Subcutaneous abdominal adipose tissue (tissue), 5 donors: ENCODE results near the gene DCAF7.
A peak's percentile ranks its signal among the peaks of the same experiment; 100 is the strongest.

Source experiments
- H3K27ac ChIP-seq: one replicate; pipeline ENCODE4 v1.7.0; 2013; ENCODE audit warnings: low read depth, mild to moderate bottlenecking, inconsistent platforms, low read length, moderate library complexity
- H3K27me3 ChIP-seq, 5 donors: one replicate each; pipeline ENCODE4 v1.7.0; 2013; ENCODE audit warnings: low read length in 5 of 5, inconsistent platforms in 1 of 5; ENCODE audit not compliant: control insufficient read depth in 5 of 5, insufficient read depth in 4 of 5
- H3K36me3 ChIP-seq, 5 donors: one replicate each; pipeline ENCODE4 v1.7.0; 2013; ENCODE audit warnings: low read length in 5 of 5; ENCODE audit not compliant: control insufficient read depth in 5 of 5, insufficient read depth in 5 of 5
- H3K4me1 ChIP-seq, 5 donors: one replicate each; pipeline ENCODE4 v1.7.0; 2013; ENCODE audit warnings: low read length in 5 of 5, mild to moderate bottlenecking in 3 of 5, moderate library complexity in 1 of 5; ENCODE audit not compliant: control insufficient read depth in 5 of 5, insufficient read depth in 5 of 5
- H3K4me3 ChIP-seq, 5 donors: one replicate each; pipeline ENCODE4 v1.7.0; 2013; ENCODE audit warnings: low read length in 5 of 5, low read depth in 1 of 5
- H3K9ac ChIP-seq, 5 donors: one replicate each; pipeline ENCODE4 v1.7.0; 2013; ENCODE audit warnings: low read length in 5 of 5, mild to moderate bottlenecking in 4 of 5, moderate library complexity in 3 of 5
- H3K9me3 ChIP-seq, 5 donors: one replicate each; pipeline ENCODE4 v1.7.0; 2013; ENCODE audit warnings: low read length in 5 of 5; ENCODE audit not compliant: control insufficient read depth in 5 of 5
- donor health status: healthy.
- donor health status: healthy.
- donor health status: healthy.
- donor health status: healthy.
- donor health status: healthy.

Gene DCAF7

DNA sequence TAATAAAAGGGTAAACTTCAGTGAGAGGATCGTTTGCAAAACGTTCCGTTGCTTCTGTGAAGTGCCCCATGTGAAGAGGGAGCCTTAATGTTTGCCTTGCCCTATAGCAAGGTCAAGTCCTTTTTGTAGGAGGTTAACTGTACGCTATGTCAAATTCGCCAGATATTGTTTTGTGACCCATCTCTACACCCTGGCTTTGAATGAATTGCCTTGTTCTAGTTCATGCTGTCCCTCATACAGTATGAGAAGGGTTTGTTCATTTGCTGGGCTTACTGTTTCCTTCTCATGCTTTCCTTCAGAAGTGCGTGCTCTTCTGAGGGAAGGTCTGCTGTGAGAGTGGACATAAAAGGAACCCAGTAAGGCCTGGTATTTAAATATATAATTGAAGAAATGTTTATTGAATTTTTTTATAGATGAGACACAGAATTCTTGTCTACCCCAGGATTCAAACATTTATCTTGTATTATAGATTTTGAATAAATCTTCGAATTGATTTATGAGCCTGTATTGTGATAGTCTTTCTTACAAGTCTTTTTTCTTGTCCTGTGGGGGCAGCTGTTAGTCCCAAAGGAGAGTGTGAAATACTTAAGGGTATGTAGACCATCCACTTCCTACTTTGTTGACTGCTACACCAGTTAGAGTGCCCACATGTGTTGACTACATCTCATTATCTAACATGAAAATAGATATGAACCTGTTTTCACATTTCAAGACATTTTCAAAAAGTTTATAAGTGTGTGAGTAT is 73.7 kb downstream of the DCAF7 start:
- H3K4me3 ChIP-seq: peak overlapping the region; percentile 53 to 87 (median 75)
- H3K36me3 ChIP-seq: peaks cover 0 to 2% (median 0%) of the 10 kb centered on the region in 5 donors
- H3K27me3 ChIP-seq: no peaks in the 10 kb centered on the region
- H3K9me3 ChIP-seq: no peaks in the 10 kb centered on the region
- H3K4me1 ChIP-seq: peaks cover 5 to 45% (median 38%) of the 10 kb centered on the region in 5 donors
- peak overlapping the region; percentile 73 for H3K27ac ChIP-seq
- peak overlapping the region in 4 of 5 donors; percentile 62 to 76 (median 72) for H3K9ac ChIP-seq

DNA sequence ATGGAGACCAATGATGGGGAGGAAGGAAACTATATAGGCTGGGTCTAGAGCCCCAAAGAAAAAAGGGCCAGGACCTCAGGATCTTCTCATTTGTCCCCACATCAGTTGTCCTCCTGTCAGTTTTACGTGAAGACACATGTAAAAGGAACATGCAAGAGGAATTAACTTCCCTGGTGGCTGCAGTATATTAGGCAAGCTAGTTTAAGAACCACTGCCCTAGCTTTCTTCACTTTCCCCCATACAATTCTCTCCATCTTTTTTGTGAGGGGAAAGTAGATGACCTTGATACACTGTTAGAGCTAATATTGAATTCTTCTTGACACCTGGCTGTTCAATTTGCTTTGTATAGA is 74.2 kb downstream of the DCAF7 start:
- Histone ChIP-seq H3K9me3 (no peaks in the 10 kb centered on the region), H3K27me3 (no peaks in the 10 kb centered on the region), H3K27ac (peak overlapping the region; percentile 6), H3K4me3 (no peak overlapping the region), H3K4me1 (peaks cover 5 to 50% (median 38%) of the 10 kb centered on the region in 5 donors), H3K9ac (peak overlapping the region in 3 of 5 donors; percentile 32 to 62 (median 43)), H3K36me3 (peaks cover 0 to 4% (median 0%) of the 10 kb centered on the region in 5 donors)

DNA sequence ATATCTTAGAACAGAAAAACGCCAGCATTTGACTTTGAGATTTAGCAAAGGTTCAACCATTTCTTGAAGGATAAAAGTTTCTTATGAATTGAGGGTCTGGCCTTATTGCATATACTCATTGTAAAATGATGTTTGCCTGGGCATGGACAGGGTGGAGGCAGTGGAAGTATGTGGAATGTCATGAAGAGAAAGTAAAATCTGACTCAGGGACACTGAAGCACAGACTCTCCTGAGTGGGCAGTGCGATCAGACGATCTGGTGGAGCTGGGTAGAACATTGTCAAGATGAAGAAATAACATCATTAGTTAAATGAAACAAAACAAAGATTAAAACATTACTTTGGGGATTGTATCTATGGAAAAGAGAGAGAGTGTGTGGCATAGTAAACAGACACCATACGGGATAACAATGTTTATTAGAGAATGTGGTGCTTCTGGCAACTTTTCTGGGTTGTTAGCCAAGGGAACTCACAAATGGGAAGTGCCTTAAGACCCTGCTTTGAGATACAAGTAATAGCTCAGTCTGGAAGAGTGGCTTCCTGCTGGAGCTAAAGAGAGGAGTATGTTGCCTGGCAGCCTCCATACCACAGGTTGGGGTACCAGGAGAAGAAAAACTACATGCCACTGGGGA is 76.4 kb downstream of the DCAF7 start:
- Histone ChIP-seq H3K4me3 (no peak overlapping the region), H3K36me3 (peaks cover 0 to 4% (median 0%) of the 10 kb centered on the region in 5 donors), H3K9ac (peak overlapping the region in 1 of 5 donors; percentile 6), H3K27ac (peak overlapping the region; percentile 21), H3K27me3 (no peaks in the 10 kb centered on the region), H3K9me3 (no peaks in the 10 kb centered on the region), H3K4me1 (peaks cover 5 to 60% (median 32%) of the 10 kb centered on the region in 5 donors)

DNA sequence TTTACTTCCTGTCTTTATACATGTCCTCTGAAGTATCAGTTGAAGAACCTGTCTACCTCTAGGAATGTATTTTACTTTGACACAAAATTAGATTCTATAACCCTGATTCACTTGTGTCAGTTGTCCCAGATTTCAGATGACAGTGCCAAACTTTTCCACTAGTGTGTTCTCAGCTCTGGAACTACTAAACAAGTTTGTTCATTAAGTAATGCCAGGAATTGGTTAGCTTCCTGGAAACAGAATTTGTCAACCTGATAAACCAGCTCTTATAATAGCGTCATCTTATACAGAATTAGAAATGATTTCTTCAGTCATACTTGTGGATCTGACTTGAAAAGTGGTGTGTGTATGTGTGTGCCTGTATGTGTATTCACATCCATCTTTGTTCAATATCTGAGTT is 79.3 kb downstream of the DCAF7 start:
- Histone ChIP-seq H3K27ac (no peak overlapping the region), H3K4me1 (peaks cover 3 to 63% (median 16%) of the 10 kb centered on the region in 5 donors), H3K4me3 (no peak overlapping the region), H3K27me3 (no peaks in the 10 kb centered on the region), H3K9me3 (no peaks in the 10 kb centered on the region), H3K9ac (no peak overlapping the region), H3K36me3 (peaks cover 7 to 17% (median 8%) of the 10 kb centered on the region in 5 donors)

DNA sequence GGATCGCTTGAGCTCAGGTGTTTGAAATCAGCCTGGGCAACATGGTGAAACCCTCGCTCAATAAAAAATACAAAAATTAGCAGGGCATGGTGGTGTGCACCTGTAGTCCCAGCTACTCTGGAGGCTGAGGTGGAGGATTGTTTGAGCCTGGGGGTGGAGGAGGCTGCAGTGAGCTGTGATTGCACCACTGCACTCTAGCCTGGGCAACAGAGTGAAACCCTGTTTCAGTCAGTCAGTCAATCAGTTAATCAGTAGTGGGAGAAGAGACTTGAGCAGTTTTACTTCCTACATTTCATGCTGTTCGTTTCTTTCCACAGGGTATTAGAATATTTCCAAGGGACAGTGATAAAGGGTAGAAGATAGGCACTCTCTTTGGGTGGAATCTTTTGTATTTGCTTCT is 80.8 kb downstream of the DCAF7 start:
- H3K27me3 ChIP-seq: no peaks in the 10 kb centered on the region
- H3K4me1 ChIP-seq: peaks cover 3 to 57% (median 9%) of the 10 kb centered on the region in 5 donors
- no peak overlapping the region for H3K27ac ChIP-seq
- H3K36me3 ChIP-seq: peaks cover 11 to 21% (median 17%) of the 10 kb centered on the region in 5 donors
- H3K4me3 ChIP-seq: no peak overlapping the region
- H3K9me3 ChIP-seq: no peaks in the 10 kb centered on the region
- no peak overlapping the region for H3K9ac ChIP-seq

DNA sequence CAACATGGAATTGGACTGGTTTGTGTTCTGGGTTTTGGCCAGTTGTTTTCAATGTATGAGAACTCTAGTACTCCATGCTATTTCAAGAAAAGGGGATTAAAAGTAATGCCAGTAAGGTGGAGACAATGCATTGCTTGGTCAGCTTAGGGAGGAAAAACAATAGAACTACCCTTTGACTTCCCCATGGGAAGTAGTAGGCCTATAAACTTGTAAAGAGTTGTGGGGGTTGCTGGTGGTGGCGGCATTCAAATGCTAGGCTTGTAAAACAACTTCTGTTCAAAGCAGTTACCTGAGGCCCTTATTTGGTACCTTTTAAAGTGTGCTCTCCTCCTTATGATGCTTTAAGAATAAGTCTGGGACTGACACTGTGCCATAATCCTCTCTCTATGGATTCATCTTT is 81.3 kb downstream of the DCAF7 start:
- peaks cover 3 to 56% (median 7%) of the 10 kb centered on the region in 5 donors for H3K4me1 ChIP-seq
- H3K4me3 ChIP-seq: no peak overlapping the region
- H3K27me3 ChIP-seq: no peaks in the 10 kb centered on the region
- H3K36me3 ChIP-seq: peaks cover 11 to 27% (median 23%) of the 10 kb centered on the region in 5 donors
- H3K9me3 ChIP-seq: no peaks in the 10 kb centered on the region
- H3K27ac ChIP-seq: no peak overlapping the region
- no peak overlapping the region for H3K9ac ChIP-seq

DNA sequence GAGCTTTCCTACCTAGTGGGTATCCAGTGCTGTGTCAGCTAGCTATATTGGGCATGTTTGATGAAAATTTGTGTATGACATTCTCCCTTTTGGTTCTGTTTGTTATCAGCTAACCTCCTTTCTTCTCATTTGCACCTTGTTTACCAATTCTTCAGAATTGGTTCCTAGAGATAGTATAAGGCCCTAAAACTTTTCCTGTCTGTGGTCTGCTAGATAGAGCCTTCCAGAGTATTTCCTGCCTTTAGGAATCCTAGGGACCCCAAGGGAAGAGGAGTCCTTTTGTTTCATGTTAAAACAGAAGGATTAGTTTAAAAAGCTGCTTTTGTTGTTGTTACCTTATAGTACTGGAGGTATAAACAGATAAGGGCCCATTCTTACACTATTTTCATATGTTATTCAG is 83.5 kb downstream of the DCAF7 start:
- Histone ChIP-seq H3K4me1 (peaks cover 0 to 48% (median 0%) of the 10 kb centered on the region in 5 donors), H3K36me3 (peaks cover 17 to 39% (median 34%) of the 10 kb centered on the region in 5 donors), H3K27me3 (no peaks in the 10 kb centered on the region), H3K27ac (peak overlapping the region; percentile 51), H3K4me3 (no peak overlapping the region), H3K9ac (peak overlapping the region in 3 of 5 donors; percentile 6 to 45 (median 9)), H3K9me3 (no peaks in the 10 kb centered on the region)

DNA sequence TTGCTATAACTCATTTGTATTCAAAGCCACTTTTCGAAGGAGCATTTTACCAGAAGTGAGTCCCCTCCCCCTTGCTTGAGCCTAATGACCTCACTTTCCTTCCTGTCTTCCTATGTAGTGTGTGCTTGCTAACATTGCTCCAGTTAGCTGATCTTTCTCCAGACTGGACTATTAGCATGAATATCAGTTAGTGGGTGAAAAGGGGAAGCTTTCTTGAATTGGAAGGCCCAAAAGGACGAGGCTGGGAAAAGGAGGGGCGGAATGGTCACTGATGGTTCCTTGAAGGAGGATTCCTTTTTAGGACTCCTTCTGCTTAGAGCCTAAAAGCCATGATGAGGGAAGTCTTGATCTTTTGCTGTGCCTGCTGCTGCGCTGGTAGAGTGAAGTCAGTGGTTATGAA is 83.9 kb downstream of the DCAF7 start:
- H3K27ac ChIP-seq: peak overlapping the region; percentile 51
- H3K9ac ChIP-seq: peak overlapping the region in 3 of 5 donors; percentile 7 to 45 (median 9)
- H3K9me3 ChIP-seq: no peaks in the 10 kb centered on the region
- no peaks in the 10 kb centered on the region for H3K27me3 ChIP-seq
- H3K4me1 ChIP-seq: peaks cover 0 to 45% (median 0%) of the 10 kb centered on the region in 5 donors
- peaks cover 17 to 39% (median 37%) of the 10 kb centered on the region in 5 donors for H3K36me3 ChIP-seq
- no peak overlapping the region for H3K4me3 ChIP-seq

DNA sequence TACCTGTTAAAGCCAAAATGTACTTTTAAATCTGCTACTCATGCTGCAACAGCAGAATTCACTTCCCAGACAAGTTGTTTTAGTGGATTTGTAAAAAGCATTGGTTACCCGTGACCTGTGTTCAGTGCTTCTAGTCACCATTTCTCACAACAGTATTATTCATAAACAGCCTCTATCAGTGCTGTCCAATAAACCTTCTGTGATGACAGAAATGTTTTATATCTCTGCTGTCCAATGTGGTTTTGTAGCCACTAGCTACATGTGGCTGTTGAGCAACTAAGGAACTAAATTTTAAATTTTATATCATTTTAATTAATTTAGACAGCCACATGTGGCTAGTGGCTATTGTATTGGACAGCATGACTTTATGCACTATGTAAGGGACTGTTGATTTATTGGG is 84.5 kb downstream of the DCAF7 start:
- H3K9ac ChIP-seq: no peak overlapping the region
- no peaks in the 10 kb centered on the region for H3K27me3 ChIP-seq
- H3K36me3 ChIP-seq: peaks cover 17 to 41% (median 38%) of the 10 kb centered on the region in 5 donors
- peaks cover 0 to 39% (median 0%) of the 10 kb centered on the region in 5 donors for H3K4me1 ChIP-seq
- H3K4me3 ChIP-seq: no peak overlapping the region
- H3K9me3 ChIP-seq: no peaks in the 10 kb centered on the region
- no peak overlapping the region for H3K27ac ChIP-seq

DNA sequence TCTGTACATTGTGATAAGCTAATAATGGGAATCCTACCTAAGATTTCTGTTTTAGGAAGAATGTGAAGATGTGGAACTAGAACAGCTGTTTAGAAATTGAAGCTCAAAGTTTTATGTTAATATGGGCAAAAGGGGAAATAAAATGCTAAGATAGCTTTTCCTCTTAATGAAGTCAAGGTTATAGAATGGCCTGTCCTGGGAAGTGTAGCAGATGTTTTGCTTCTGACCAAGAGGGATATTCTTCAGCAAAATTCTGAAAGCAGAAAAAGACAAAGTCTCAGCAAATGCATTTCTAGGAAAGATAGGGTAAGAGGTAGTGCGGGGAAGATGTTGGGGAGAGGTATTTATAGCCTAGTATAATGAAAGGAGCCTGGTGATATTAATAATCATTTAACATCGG is 85.0 kb downstream of the DCAF7 start:
- peaks cover 0 to 37% (median 0%) of the 10 kb centered on the region in 5 donors for H3K4me1 ChIP-seq
- H3K4me3 ChIP-seq: no peak overlapping the region
- H3K36me3 ChIP-seq: peaks cover 17 to 44% (median 38%) of the 10 kb centered on the region in 5 donors
- H3K27me3 ChIP-seq: no peaks in the 10 kb centered on the region
- H3K27ac ChIP-seq: no peak overlapping the region
- H3K9me3 ChIP-seq: no peaks in the 10 kb centered on the region
- no peak overlapping the region for H3K9ac ChIP-seq
